GM19397 (cell line): ENCODE results near the gene CACNG4.

ENCODE experiments used
- ATAC-seq: cut with Tn5 transposase; IDR thresholded peaks from one replicate; pipeline ENCODE4 v1.9.1; 2021; ENCODE audit warnings: mild to moderate bottlenecking, moderate library complexity; ENCODE audit not compliant: unreplicated experiment

The CACNG4 gene

GRCh38 chr17:67015001-67015400, 50.5 kb downstream of the CACNG4 start:
- no peak for ATAC-seq

- ATAC-seq = no peak
These were observed 51.7 kb downstream of the CACNG4 start for GRCh38 chr17:67016039-67016762.

- no peak for ATAC-seq
These were observed 53.4 kb downstream of the CACNG4 start for GRCh38 chr17:67017910-67018309.

- no peak for ATAC-seq
These were observed 54.2 kb downstream of the CACNG4 start for GRCh38 chr17:67018471-67019434.

- ATAC-seq = no peak
These were observed 55.3 kb downstream of the CACNG4 start for GRCh38 chr17:67019809-67020208.

GRCh38 chr17:67020293-67020766, 55.8 kb downstream of the CACNG4 start:
- no peak for ATAC-seq

GRCh38 chr17:67021196-67021595, 56.7 kb downstream of the CACNG4 start:
- ATAC-seq = no peak

GRCh38 chr17:67021743-67022450, 57.4 kb downstream of the CACNG4 start:
- no peak for ATAC-seq

- ATAC-seq = no peak
These were observed 57.9 kb downstream of the CACNG4 start for GRCh38 chr17:67022451-67022810.

GRCh38 chr17:67024736-67025135, 60.2 kb downstream of the CACNG4 start:
- ATAC-seq = no peak

- ATAC-seq = no peak
These were observed 60.8 kb downstream of the CACNG4 start for GRCh38 chr17:67025216-67025792.

- no peak for ATAC-seq
These were observed 61.8 kb downstream of the CACNG4 start for GRCh38 chr17:67026341-67026740.

GRCh38 chr17:67027031-67027628, 62.6 kb downstream of the CACNG4 start:
- ATAC-seq = no peak

GRCh38 chr17:67030641-67031040, 66.1 kb downstream of the CACNG4 start:
- no peak for ATAC-seq

GRCh38 chr17:67032382-67032781, 67.9 kb downstream of the CACNG4 start:
- no peak for ATAC-seq

GRCh38 chr17:67032985-67033384, 68.5 kb downstream of the CACNG4 start:
- ATAC-seq = no peak

- no peak for ATAC-seq
These were observed 69.1 kb downstream of the CACNG4 start for GRCh38 chr17:67033613-67034012.

- ATAC-seq = no peak
These were observed 70.9 kb downstream of the CACNG4 start for GRCh38 chr17:67035131-67036083.

GRCh38 chr17:67038861-67039365, 74.4 kb downstream of the CACNG4 start:
- no peak for ATAC-seq
